Superior temporal gyrus (tissue), 1 donor: ENCODE measurements around the gene TBPL1.
"Not testable (repeated sequence)": the region's sequence is repeated elsewhere in the genome, so short reads cannot be mapped to it uniquely, and the experiment has no call there.

Experiments used
- DNase-seq: peaks from one replicate; pipeline ENCODE4 v3.0.0-alpha.2; 2016; ENCODE audit errors: extremely low spot score

Gene TBPL1

DNA sequence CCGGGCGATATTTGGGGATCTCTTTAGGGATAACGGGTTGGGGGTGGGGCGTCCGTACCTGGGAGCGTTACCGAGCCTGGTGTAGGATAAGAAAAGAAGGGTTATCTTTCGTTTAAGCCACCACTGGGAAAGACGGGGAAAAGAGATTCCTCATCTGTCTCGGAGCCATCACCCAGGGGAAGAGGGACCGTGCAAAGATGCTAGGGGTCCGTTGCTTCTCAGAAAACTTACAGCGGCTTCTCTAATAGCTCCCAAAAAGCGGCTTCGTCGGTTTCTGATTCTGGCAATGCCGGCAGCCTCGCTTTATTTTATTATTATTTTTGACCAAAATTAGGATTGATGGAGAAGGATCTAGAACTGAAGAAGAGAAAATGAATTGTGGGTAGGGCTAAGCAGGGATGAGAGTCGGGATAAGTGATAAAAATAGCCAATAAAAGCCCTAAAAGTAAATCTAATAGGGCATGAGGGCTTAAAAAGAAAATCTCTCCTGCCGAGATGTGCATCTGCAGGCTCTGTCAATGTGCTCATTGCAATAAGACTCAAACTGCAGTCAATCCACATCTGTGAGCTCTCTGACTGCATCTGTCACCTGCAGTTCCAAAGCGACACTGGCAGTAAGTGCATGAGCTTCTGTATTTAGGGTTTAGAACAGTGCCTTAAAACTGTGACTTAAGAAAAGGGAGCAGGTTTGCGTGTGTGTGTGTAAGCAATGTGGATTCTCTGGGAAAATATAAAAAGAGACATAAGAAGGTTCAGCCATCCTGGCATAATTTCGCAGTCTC lies 801 bp downstream of the TBPL1 start:
- no peak for DNase-seq

DNA sequence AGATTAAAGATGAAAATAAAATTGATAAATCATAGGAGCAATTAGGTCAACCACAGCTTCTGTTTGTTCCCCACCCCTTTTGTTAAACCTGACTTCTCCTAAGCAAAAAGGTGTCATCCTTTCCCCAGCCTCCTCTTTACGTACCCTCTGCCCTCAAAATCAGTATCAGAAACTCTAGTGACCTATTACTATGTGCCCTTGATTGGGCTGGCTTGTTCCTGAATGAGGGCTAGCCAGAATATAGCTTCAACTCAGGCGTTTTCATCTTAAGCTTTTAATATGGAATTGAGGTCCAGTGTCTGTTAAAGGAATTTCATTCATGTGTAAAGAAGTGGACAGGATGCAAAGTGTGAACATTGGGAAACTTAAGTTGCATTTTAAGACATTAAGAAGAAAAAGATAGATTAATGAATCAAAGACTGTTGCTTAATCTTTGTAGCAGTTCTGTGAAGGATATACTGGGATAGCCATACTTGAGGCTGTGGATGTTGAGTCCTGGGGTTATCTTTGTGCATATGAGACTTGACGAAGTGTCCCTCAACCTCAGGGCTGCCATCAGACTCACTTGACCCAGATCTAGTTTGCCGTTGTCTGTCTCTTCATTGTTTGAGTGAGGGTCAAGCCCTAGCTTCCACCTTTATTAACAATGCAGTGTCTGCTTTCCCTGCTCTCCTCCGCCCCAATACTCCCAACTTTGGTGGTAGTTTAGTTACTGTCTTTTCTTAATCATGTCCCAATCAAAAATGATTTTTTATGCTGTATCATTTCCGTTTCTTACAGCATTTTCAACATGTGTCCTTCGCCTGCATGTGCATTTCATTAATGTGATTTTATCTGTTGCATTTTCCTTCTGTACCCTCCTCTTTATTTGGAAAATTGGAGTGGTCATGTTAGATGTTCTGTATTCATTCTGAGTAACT lies 1.9 kb downstream of the TBPL1 start:
- no peak for DNase-seq

DNA sequence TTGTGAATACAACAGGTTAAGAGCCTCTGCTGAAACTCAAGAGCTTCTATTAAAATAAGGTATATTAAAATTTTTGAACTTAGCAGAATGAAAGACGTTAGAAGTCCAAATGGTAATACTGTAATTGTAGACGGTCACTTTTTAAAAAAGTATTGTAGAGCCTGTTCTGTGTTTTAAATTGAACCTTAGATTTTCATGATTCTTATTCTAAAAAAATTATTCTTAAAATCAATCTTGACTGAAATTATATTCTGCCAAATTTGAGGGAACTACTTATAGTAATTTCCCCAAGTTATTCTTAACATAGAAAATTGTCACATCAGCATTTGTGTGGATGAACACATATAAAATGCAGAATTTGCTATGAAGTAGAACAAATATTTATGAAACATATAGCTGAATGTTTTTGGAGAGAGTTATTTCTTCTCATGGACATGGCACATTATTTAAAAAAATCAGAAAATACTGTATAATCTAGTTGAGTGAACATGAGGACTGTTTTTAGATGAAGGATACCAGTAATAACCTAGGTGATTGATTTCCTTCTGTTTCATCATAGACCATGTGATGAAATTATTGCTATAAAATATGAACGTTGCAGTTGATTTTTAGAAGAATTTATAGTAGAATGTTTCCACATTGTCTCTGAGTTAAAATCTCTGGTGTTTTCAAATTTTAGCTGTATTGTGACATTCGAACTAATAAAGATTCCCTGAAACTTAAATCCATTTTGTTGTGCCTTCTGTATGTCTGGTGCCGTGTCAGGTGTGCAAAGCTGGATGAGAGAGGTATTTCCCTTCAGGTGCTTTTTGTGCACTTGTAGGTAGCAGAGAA lies 2.8 kb downstream of the TBPL1 start:
- no peak for DNase-seq

DNA sequence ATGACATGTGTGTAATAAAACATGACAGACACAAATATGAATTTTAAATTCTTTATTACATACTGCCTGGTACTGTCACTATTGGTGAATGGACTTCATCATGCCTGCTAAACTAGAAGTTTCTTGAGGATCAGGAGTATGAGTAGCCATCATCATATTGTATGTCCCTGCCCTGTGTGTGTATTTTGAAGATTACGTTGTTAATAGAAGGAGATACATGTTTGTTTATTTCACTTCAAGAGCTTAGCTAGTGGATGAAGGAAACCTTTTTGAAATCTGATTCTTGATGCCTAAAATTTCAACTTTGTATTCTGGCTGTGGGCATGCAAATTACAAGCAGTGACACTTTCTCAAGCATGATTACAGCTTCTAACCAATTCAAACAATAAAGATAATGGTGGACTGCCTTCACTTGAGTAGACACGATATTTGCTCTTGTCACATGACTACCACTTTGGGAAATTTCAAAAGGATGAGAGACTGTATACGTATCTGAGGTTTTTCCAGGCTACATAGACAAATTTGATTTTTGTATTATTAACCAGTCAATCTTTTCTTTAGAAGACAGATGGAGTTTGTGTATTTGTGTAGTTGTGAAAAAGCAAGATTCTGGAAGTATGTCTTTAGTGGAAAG lies 3.5 kb downstream of the TBPL1 start:
- no peak for DNase-seq

DNA sequence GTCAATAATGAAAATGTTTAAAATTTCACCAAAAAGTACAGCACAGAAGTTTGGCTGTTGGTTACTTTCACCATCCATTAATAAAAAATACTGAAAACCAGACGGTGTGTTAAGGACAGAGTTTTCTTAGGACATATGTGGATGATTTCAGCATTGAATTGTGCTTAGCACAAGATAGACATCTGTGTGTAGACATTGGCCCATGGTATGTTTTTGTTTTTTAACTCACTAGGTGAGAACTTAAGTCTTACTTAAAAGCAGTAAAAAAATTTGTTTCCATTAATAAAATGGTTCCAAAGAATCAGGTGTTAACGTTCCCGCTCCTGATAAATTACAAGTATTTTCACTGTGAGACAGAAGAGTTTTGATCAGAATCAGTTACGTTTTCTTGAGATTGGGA lies 4.2 kb downstream of the TBPL1 start:
- no peak for DNase-seq

DNA sequence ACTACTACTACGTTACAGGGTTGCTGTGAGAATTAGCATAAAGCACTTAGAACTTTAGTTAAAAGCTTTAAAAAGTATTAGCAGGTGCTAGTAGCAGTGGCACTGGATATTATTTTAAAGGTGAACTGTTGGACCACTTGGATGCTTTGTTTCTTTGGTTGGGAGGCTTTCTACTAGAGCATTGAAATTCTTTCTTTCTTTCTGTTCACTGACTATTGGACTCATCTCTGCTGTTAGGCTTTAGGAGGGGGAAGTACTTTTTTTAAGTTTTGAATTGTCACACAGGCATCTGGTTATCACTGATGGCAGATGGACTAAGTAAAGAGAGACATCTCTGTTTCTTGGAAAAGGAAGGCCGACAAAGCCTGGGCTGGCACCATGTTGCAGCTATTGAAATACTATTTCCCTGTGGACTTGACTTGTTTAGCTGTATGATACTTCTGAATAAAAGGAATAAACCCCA lies 4.8 kb downstream of the TBPL1 start:
- DNase-seq, result no peak

DNA sequence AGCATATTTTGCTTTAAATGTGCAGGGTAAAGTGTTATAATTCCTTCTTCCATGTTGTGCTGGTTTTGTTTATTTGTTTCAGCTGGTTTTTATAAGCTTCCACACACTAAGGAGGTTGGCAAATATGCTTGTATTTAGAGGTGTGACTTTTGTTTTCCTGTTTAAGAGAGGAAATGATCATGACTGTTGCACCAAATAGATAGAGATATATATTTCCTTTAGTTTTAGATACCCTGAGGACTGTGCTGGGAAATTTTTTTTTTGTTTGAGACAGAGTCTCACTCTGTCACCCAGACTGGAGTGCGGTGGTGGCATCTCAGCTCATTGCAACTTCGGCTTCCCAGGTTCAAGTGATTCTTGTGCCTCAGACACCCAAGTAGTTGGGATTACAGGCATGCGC lies 5.8 kb downstream of the TBPL1 start:
- no peak for DNase-seq

DNA sequence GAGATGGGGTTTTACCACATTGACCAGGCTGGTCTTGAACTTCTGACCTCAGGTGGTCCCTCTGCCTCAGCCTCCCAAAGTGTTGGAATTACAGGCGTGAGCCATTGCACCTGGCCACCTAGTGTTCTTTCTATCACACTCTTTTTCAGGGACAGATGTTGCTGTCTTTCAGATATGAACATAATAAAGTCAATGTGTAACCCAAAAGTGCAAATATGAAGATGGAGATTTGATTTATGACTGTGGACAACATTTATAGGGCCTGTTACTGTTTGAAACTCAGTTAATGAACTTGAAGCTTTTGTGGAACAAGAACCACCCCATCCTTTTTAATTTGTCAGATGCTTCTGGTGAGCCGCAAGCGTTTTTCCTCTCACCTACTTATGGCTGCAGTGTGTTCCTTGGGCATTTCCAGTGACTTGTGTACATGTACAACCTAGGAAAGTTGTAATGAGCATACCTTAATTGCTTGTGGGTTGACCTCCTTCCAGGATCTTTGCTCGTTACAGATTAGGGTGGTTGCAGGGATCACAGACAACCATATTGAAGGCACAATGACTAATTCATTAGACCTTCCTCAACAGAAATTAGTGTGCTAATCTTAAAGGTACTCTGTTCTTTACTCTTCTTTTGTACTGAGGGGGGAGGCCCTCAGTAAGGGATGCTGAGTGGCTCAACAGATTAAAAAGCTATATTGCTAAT lies 6.8 kb downstream of the TBPL1 start:
- no peak for DNase-seq

DNA sequence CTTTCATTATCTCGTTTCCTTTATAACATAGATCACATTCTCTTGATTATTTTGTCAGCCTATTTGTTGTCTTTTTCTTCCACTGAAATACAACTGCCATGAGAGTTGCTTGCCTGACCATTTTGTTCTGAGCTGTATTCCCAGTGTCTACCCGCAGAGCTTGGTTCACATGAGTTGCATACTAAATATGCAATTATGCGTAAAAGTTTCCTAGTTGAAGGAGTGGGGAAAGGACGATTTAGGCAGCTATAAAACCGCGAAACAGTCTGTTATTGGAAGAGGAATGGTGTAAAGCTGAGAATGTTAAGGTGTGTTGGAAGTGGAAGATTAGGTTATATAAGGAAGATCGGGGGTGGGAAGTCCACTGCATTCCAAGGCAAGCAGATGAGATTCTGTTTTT lies 8.8 kb downstream of the TBPL1 start:
- DNase-seq, result peak; percentile 41

DNA sequence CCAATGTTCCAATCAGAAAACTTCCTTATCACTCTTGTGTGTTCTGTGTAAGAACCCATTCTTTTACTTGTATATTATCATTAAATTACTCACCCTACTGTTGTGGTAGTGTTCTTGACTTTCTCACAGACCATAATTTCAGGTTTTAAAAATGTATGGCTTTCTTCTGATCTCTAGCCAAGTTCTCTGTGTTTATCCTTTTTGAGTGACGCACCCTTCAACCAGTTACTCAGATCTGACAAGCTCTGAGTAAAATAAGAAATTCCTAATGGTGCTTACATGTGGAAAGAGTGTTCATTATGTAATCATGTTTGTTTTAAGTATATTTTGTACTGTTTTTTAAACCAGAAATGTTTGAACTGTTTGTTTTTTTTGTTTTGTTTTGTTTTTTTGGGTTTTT lies 11.0 kb downstream of the TBPL1 start:
- DNase-seq, result no peak

DNA sequence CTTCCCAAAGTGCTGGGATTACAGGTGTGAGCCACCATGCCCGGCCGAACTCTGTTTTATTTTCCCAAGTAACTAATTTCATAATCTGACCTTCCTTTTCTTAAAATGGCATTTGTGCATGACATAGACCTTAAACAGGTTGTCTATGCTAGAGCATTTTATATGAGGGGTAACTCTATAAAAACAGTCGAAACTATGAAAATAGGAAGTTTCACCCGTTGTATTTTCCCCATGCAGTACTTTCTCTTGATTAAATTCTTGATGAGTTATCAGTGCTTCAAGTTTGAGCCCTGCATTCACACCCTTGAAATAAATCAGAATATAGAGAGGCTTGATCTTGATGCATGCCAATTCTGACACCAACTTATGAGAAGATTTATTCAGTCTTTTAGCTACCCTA lies 11.7 kb downstream of the TBPL1 start:
- DNase-seq, result no peak

DNA sequence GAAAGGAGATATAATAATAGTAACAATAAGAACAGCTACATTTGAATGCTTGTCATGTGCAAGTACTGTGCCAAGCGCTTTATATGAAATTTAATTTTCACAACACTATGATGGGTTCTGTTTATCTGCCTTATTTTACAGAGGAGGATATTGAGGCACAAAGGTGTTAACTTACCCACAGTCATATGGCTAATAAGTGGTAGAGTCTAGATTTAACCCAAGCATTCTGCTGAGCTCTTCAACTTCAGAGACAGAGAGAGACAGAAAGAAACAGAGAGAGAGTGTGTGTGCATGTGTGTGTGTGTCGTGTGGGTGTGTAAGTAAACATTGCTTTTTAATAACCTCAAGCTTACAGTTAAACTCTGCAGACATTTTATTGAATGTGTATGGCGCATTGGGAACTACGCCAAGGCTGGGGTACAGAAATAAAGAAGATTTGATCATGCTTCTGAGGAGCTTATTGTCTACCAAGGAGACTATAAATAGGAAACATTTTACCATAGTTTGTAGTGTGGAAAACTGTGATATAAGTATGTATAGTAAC lies 12.9 kb downstream of the TBPL1 start:
- no peak for DNase-seq

DNA sequence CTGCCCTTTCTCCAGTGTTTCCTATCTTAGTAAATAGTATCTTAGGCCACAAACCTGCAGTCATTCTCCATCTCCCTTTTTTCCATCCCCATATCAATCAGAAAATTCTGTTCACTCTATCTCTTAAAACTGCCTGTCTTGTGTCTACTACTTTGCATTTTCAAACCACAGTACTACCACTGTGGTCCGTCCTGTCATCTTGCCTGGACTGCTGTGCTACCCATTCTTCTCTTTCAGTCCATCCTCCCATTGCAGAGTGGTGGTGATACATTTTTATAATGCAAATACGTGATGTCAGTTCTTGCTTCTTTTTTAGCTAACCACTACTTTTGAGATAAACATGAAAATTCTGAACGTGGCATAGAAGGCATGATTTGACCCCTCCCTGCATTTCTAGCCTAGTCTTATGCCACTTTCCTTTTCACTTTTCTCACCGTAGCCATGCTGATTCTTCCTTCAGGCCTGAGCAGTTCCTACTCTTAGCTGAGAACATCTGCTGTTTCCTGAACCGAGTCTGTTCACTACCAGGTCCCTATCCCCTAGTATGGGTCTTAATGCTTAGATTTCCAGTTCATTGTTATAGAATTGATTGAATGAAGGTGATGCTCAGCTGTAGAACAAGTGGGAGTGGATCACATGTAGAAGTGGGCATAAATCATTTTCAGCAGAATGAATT lies 13.8 kb downstream of the TBPL1 start:
- DNase-seq, result peak; percentile 34

DNA sequence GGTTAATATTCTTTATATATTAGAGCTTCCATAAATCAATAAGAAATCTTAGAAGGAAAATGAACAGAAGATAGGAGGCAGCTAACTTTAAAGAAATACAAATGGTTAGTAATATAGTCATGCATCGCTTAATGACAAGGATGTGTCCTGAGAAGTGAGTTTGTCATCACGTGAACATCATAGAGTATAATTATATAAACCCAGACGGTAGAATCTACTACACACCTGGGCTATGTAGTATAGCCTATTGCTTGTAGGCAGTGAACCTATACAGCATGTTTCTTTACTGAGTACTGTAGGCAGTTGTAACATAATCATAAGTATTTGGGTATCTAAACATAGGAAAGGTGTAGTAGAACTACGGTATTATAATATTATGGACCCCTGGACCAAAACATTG lies 14.3 kb downstream of the TBPL1 start:
- DNase-seq, result no peak

DNA sequence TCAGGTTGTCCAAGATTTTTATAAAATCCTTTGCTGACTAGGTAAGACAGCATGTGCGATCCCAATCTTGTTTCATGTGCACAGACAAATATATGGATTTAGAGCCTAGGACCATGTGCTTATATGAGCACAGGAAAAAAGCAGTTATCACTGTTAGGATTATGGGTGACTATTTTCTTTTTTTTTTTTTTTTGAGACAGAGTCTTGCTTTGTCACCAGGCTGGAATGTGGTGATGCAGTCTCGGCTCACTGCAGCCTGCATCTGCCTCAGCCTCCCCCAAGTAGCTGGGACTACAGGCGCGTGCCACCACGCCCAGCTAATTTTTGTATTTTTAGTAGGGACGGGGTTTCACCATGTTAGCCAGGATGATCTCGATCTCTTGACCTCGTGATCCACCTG lies 14.8 kb downstream of the TBPL1 start:
- not testable (repeated sequence) for DNase-seq

DNA sequence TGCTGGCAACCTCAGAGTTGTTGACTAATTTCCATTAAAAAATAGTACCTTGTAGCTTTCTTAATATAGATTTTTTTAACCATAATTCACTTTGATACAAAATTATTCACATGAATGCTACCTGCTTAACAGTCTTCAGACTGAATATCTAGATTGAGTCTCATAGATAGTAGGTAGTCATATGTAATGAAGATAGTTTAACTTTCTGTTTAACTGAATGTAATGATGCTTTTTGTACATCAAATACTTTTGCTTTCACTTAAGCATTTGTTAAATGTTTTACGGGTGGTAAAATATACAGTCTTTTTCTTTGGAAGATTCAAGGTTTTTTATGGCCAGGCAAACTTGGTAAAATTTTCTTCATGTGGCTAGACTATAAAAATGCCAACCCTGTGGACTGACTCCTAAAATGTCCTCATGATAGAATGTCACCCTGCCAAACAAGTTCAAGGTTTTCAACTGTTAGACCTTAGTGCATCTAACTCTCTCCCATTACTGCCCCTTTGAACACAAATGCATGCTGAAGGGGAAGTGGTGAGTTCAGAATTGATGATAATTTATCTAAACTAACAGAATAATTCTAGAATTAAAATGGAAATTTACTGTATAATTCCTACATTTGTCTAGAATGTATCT lies 16.4 kb downstream of the TBPL1 start:
- DNase-seq, result no peak

DNA sequence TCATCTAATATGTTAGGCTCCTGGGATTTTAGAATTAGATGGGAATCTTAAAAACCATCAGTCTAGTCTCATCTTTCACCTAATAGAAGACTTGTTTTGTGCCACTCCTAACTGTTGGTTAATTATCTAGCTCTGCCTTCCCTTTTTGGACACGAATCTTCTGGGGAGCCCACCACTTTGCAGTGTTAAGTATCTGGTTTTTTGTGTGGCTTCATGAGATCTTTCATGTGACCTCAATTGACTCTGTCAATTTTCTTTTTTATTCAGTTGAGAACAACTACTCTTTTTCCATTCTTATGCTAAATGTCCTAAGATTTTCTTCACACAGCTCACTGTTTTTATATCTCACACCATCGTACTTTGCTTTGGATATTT lies 16.9 kb downstream of the TBPL1 start:
- DNase-seq, result no peak

DNA sequence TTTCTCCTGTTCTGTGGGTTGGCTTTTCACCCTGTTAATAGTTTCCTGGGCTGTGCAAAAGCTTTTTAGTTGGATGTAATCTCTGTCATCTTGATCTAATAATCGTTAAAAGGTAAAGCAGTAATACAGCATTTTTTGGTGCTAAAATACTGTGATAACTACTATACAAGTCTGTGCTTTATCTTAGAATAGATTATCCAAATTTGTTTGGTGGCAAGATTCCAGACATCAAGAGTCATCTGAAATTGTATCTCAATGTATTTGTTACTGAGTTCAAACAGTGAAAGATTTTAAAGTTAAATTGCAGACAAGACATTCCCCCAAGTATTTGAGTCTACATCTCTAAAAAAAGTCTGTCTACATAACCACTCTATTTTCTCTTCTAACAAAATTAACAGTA lies 18.8 kb downstream of the TBPL1 start:
- DNase-seq, result no peak

DNA sequence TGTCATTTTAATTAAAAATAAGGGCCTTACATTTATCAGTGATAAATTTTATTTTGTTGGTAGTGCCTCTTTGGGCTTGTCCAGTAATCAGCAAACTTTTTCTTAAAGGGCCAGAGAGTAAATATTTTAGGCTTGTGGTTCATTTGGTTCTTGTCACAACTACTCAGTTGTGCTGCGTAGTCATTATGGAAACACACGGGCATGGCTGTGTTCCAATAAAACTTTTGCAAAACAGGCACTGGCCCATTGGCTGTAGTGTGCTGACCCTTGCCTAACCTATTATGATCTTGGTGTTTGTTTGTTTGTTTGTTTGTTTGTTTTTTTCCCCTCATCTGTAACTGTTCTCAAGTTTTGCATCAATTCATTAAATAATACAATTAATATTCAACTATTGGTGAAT lies 19.4 kb downstream of the TBPL1 start:
- DNase-seq, result no peak
